ENCODE data around the gene CR1L. TPM values are rescaled to one million over a fixed set of nuclear protein-coding genes. Genes with fewer than 3 reads are reported as not detected.

The CR1L gene
- total and polyA plus RNA-seq, 9 of the 15 experiments (the other 6 are each of a cell fraction or from before 2014, with no cell fraction given): 10.1 to 74.8 (median 34.3) TPM

DNA sequence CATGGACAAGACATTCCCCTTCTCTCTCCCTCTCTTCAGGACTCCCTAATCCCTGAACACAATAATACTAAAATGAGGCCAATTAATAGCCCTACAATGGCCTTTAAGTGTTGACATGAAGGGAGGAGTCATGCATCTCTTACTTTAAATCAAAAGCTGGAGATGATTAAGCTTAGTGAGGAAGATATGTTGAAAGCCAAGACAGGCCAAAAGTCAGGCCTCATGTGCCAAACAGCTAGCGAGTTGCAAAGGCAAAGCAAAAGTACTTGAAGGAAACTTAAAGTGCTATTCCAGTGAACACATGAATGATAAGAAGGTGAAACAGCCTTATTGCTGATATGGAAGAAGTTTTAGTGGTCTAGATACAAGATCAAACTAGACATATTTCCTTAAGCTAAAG, 57.4 kb downstream of the CR1L start:
- no peak for DNase-seq (ENCODE audit: extremely low read depth in 1 of 4, low spot score in 3 of 4)
- intact Hi-C loops (cut with micrococcal nuclease): no loop called here
- 83% methylated on average over 1 of the region's 1 CpG for WGBS (ENCODE audit: insufficient coverage, low coverage, missing lambda C conversion rate)
- Histone ChIP-seq H3K9ac (ENCODE audit: insufficient read depth in 1 of 2, low read depth in 2 of 2, low read length in 2 of 2) (no peak overlapping the region), H3K4me3 (no peak overlapping the region), H3K9me3 (replicated peaks; ENCODE audit: control insufficient read depth, insufficient read depth, low read depth, low read length) (no peaks in the 10 kb centered on the region), H4K20me1 (replicated peaks; ENCODE audit: control insufficient read depth, insufficient read depth, low read length) (no peaks in the 10 kb centered on the region), H3K27me3 (ENCODE audit: control insufficient read depth in 2 of 2, insufficient read depth in 2 of 2, low read length in 2 of 2) (no peaks in the 10 kb centered on the region), H3K36me3 (ENCODE audit: control insufficient read depth, insufficient read depth, low read length) (peaks cover 16% of the 10 kb centered on the region; the same call in 2 of the 3 replicates), H3K27ac (ENCODE audit: extremely low read depth, low read depth, low read length) (no peak overlapping the region), H3K4me2 (ENCODE audit: insufficient read depth, low read length) (no peak overlapping the region), H3K9me1 (ENCODE audit: control insufficient read depth, insufficient read depth, low read length) (no peaks in the 10 kb centered on the region), H2AFZ (ENCODE audit: low read depth, low read length) (no peak overlapping the region), H3K79me2 (ENCODE audit: control insufficient read depth, insufficient read depth, low read length) (no peaks in the 10 kb centered on the region), H3K4me1 (replicated peaks in 1 of 2; ENCODE audit: control insufficient read depth in 2 of 2, insufficient read depth in 2 of 2, low read length in 2 of 2) (no peaks in the 10 kb centered on the region)
- no peak for FAIRE-seq
- ChIA-PET POLR2A (interaction anchor here (0.6 to 0.7 kb wide), 2 partner anchors 11 to 1775 kb away, joined by 3 to 4 read pairs; no protein-coding TSS in a partner anchor), CTCF (ENCODE audit: low intra/inter-chr PET ratio) (no interaction called here)
- no peak for ATAC-seq
- in situ Hi-C loops (cut with MboI): loop anchor here (5.0 kb wide), 1 partner anchor 125 kb away; no protein-coding TSS in a partner anchor
- BruUV-seq (replicated peaks): no TSS peak
- TF ChIP-seq WHSC1 (IDR thresholded peaks at IDR 0.05; ENCODE audit: low read length): no peak
- TF ChIP-seq ZNF24 (IDR thresholded peaks at IDR 0.05): no peak
- TF ChIP-seq, protein P1, sequence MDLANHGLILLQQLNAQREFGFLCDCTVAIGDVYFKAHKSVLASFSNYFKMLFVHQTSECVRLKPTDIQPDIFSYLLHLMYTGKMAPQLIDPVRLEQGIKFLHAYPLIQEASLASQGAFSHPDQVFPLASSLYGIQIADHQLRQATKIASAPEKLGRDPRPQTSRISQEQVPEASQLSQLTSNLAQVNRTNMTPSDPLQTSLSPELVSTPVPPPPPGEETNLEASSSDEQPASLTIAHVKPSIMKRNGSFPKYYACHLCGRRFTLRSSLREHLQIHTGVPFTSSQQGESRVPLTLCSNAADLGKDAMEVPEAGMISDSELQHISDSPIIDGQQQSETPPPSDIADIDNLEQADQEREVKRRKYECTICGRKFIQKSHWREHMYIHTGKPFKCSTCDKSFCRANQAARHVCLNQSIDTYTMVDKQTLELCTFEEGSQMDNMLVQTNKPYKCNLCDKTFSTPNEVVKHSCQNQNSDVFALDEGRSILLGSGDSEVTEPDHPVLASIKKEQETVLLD (IDR thresholded peaks at IDR 0.05): no peak
- TF ChIP-seq MCM7 (IDR thresholded peaks at IDR 0.05): no peak
- TF ChIP-seq CEBPB (tag; IDR thresholded peaks at IDR 0.05): no peak
- TF ChIP-seq, protein P2, sequence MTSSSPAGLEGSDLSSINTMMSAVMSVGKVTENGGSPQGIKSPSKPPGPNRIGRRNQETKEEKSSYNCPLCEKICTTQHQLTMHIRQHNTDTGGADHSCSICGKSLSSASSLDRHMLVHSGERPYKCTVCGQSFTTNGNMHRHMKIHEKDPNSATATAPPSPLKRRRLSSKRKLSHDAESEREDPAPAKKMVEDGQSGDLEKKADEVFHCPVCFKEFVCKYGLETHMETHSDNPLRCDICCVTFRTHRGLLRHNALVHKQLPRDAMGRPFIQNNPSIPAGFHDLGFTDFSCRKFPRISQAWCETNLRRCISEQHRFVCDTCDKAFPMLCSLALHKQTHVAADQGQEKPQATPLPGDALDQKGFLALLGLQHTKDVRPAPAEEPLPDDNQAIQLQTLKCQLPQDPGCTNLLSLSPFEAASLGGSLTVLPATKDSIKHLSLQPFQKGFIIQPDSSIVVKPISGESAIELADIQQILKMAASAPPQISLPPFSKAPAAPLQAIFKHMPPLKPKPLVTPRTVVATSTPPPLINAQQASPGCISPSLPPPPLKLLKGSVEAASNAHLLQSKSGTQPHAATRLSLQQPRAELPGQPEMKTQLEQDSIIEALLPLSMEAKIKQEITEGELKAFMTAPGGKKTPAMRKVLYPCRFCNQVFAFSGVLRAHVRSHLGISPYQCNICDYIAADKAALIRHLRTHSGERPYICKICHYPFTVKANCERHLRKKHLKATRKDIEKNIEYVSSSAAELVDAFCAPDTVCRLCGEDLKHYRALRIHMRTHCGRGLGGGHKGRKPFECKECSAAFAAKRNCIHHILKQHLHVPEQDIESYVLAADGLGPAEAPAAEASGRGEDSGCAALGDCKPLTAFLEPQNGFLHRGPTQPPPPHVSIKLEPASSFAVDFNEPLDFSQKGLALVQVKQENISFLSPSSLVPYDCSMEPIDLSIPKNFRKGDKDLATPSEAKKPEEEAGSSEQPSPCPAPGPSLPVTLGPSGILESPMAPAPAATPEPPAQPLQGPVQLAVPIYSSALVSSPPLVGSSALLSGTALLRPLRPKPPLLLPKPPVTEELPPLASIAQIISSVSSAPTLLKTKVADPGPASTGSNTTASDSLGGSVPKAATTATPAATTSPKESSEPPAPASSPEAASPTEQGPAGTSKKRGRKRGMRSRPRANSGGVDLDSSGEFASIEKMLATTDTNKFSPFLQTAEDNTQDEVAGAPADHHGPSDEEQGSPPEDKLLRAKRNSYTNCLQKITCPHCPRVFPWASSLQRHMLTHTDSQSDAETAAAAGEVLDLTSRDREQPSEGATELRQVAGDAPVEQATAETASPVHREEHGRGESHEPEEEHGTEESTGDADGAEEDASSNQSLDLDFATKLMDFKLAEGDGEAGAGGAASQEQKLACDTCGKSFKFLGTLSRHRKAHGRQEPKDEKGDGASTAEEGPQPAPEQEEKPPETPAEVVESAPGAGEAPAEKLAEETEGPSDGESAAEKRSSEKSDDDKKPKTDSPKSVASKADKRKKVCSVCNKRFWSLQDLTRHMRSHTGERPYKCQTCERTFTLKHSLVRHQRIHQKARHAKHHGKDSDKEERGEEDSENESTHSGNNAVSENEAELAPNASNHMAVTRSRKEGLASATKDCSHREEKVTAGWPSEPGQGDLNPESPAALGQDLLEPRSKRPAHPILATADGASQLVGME (CRISPR knock-in tag; IDR thresholded peaks at IDR 0.05): no peak
- TF ChIP-seq, protein P3, sequence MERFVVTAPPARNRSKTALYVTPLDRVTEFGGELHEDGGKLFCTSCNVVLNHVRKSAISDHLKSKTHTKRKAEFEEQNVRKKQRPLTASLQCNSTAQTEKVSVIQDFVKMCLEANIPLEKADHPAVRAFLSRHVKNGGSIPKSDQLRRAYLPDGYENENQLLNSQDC (CRISPR knock-in tag; IDR thresholded peaks at IDR 0.05): no peak
- TF ChIP-seq, protein P4, sequence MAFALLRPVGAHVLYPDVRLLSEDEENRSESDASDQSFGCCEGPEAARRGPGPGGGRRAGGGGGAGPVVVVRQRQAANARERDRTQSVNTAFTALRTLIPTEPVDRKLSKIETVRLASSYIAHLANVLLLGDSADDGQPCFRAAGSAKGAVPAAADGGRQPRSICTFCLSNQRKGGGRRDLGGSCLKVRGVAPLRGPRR (CRISPR knock-in tag; IDR thresholded peaks at IDR 0.05): no peak
- no peak for TF ChIP-seq CREM (IDR thresholded peaks at IDR 0.05; ENCODE audit: low read depth)
- TF ChIP-seq STAG1 (CRISPR knock-in tag; IDR thresholded peaks at IDR 0.05; ENCODE audit: borderline replicate concordance): no peak
- TF ChIP-seq, protein P5, sequence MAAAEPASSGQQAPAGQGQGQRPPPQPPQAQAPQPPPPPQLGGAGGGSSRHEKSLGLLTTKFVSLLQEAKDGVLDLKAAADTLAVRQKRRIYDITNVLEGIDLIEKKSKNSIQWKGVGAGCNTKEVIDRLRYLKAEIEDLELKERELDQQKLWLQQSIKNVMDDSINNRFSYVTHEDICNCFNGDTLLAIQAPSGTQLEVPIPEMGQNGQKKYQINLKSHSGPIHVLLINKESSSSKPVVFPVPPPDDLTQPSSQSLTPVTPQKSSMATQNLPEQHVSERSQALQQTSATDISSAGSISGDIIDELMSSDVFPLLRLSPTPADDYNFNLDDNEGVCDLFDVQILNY (CRISPR knock-in tag; IDR thresholded peaks at IDR 0.05): no peak

Data from K562 (cell line).